Caco-2 (cell line): ENCODE results near the gene HEXIM2. TPM values are rescaled to one million over a fixed set of nuclear protein-coding genes. Genes with fewer than 3 reads are reported as not detected.
A peak's percentile ranks its signal among the peaks of the same experiment; 100 is the strongest.

Experiments
- BruUV-seq: library from RNA; stranded (reverse); fragments of 400-500 nt; replicated peaks from 2 replicates; lab custom pipeline; 2021; lab: Mats Ljungman, UMichigan
- CTCF ChIA-PET: fragments of 300-600 bp; sonication (Branson Sonifier 250); formaldehyde crosslinking; loops from one replicate; lab custom pipeline; 2022; ENCODE audit warnings: antibody characterized with exemption; lab: Charles Lee
- POLR2A ChIA-PET: fragments of 300-600 bp; sonication (Branson Sonifier 250); formaldehyde crosslinking; loops from one replicate; lab custom pipeline; 2022; ENCODE audit warnings: antibody characterized with exemption; lab: Charles Lee
- DNase-seq, 2 experiments: peaks; one replicate each; pipeline versions ENCODE4 v3.0.0 to v3.0.0-alpha.2; 2020 to 2022
- H3K27me3 ChIP-seq: replicated peaks from 2 replicates; pipeline ENCODE4 v1.6.0; 2011; ENCODE audit warnings: low read length; ENCODE audit not compliant: control insufficient read depth, insufficient read depth
- H3K36me3 ChIP-seq: 2 replicates; pipeline ENCODE4 v1.5.1; 2011; ENCODE audit warnings: low read length; ENCODE audit not compliant: control insufficient read depth, insufficient read depth
- H3K4me1 ChIP-seq: fragments of 250-450 bp; sonication (Bioruptor Pico); 2 replicates; pipeline ENCODE4 v1.5.1; 2020; ENCODE audit warnings: mild to moderate bottlenecking
- H3K4me3 ChIP-seq: 2 replicates; pipeline ENCODE4 v1.5.1; 2011; ENCODE audit warnings: low read depth, mild to moderate bottlenecking, control low read depth, low read length
- H3K9me3 ChIP-seq: fragments of 250-450 bp; sonication (Bioruptor Pico); 2 replicates; pipeline ENCODE4 v1.5.1; 2020; ENCODE audit warnings: mild to moderate bottlenecking, moderate library complexity
- H3K27ac Mint-ChIP-seq: one replicate; pipeline ENCODE4 v1.8.0; 2022; ENCODE audit warnings: mixed read lengths; ENCODE audit not compliant: unreplicated experiment
- H3K27me3 Mint-ChIP-seq: one replicate; pipeline ENCODE4 v1.8.0; 2022; ENCODE audit warnings: mixed read lengths; ENCODE audit not compliant: insufficient read depth, unreplicated experiment
- H3K36me3 Mint-ChIP-seq: one replicate; pipeline ENCODE4 v1.8.0; 2022; ENCODE audit warnings: mild to moderate bottlenecking, mixed read lengths; ENCODE audit not compliant: insufficient read depth, unreplicated experiment
- H3K4me1 Mint-ChIP-seq: one replicate; pipeline ENCODE4 v1.8.0; 2022; ENCODE audit warnings: low read depth, mixed read lengths; ENCODE audit not compliant: unreplicated experiment
- H3K4me3 Mint-ChIP-seq: one replicate; pipeline ENCODE4 v1.8.0; 2022; ENCODE audit warnings: mild to moderate bottlenecking, moderate library complexity, mixed read lengths; ENCODE audit not compliant: unreplicated experiment
- H3K9me3 Mint-ChIP-seq: one replicate; pipeline ENCODE4 v1.8.0; 2022; ENCODE audit warnings: mixed read lengths; ENCODE audit not compliant: unreplicated experiment
- intact Hi-C: fragments of 100-400 bp; cut with micrococcal nuclease; formaldehyde crosslinking; loops from one replicate; pipeline ENCODE4 v1.10.0; 2022; ENCODE audit not compliant: unreplicated experiment
- total RNA-seq: library from RNA; stranded (reverse); gene quantifications from 2 replicates; pipeline ENCODE4 v1.2.3, GENCODE V29; 2022
- TF ChIP-seq, protein P1 (sequence below), 2 experiments: fragments of 200-600 bp in 1 of 2; IDR thresholded peaks; 1 replicate in 1 of 2; 2 replicates in 1 of 2; pipeline versions ENCODE4 v1.5.1 to v1.8.0; 2011 to 2022; ENCODE audit warnings: antibody characterized with exemption in 1 of 2, control low read depth in 1 of 2, inconsistent platforms in 1 of 2, low read depth in 1 of 2, low read length in 1 of 2, mild to moderate bottlenecking in 1 of 2, moderate library complexity in 1 of 2; ENCODE audit not compliant: insufficient read depth in 1 of 2, severe bottlenecking in 1 of 2, unreplicated experiment in 1 of 2

Gene HEXIM2
- total RNA-seq, 1 experiment from 2014 or later = 12.7 TPM

DNA sequence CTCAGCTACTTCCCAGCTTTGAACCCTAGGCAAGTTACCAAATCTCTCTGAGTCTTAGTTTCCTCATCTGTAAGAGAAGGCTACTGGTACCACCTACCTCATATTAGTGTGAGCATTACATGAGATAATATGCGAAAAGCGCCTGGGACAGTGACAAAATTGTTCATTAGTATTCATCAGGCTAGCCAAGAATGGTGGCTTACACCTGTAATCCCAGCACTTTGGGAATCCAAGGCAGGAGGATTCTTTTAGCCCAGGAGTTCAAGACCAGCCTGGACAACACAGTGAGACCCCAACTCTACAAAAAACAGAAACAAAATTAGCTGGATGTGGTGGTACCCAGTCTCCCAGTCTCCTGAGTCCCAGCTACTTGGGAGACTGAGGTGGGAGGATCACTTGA is 32.7 kb upstream of the HEXIM2 start:
- TF ChIP-seq, protein P1, sequence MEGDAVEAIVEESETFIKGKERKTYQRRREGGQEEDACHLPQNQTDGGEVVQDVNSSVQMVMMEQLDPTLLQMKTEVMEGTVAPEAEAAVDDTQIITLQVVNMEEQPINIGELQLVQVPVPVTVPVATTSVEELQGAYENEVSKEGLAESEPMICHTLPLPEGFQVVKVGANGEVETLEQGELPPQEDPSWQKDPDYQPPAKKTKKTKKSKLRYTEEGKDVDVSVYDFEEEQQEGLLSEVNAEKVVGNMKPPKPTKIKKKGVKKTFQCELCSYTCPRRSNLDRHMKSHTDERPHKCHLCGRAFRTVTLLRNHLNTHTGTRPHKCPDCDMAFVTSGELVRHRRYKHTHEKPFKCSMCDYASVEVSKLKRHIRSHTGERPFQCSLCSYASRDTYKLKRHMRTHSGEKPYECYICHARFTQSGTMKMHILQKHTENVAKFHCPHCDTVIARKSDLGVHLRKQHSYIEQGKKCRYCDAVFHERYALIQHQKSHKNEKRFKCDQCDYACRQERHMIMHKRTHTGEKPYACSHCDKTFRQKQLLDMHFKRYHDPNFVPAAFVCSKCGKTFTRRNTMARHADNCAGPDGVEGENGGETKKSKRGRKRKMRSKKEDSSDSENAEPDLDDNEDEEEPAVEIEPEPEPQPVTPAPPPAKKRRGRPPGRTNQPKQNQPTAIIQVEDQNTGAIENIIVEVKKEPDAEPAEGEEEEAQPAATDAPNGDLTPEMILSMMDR (IDR thresholded peaks at IDR 0.05; ENCODE audit: insufficient read depth in 1 of 2, low read depth in 1 of 2, low read length in 1 of 2, severe bottlenecking in 1 of 2, unreplicated experiment in 1 of 2) = no peak
- H3K36me3 Mint-ChIP-seq = peaks cover 48% of the 10 kb centered on the region
- no peaks in the 10 kb centered on the region for H3K27me3 ChIP-seq
- H3K4me3 ChIP-seq = no peak overlapping the region
- H3K27ac Mint-ChIP-seq = peak overlapping the region; percentile 58
- CTCF ChIA-PET = interaction anchor here (0.5 to 1.7 kb wide), 6 partner anchors 18 to 1240 kb away, joined by 3 to 4 read pairs (median 3); partner anchors contain the start of genes HEXIM2 and NMT1
- intact Hi-C loops = no loop called here
- POLR2A ChIA-PET = interaction anchor here (1.9 kb wide), 1 partner anchor 19 kb away, joined by 6 read pairs; the partner anchor contains the start of gene HEXIM1
- peak overlapping the region; percentile 5 for H3K4me3 Mint-ChIP-seq
- H3K4me1 Mint-ChIP-seq = peaks cover 36% of the 10 kb centered on the region
- no peaks in the 10 kb centered on the region for H3K27me3 Mint-ChIP-seq
- H3K4me1 ChIP-seq = peaks cover 57% of the 10 kb centered on the region
- no TSS peak for BruUV-seq
- no peak for DNase-seq
- no peaks in the 10 kb centered on the region for H3K9me3 ChIP-seq
- H3K9me3 Mint-ChIP-seq = no peaks in the 10 kb centered on the region
- no peaks in the 10 kb centered on the region; the same call in 1 of the 2 replicates for H3K36me3 ChIP-seq

DNA sequence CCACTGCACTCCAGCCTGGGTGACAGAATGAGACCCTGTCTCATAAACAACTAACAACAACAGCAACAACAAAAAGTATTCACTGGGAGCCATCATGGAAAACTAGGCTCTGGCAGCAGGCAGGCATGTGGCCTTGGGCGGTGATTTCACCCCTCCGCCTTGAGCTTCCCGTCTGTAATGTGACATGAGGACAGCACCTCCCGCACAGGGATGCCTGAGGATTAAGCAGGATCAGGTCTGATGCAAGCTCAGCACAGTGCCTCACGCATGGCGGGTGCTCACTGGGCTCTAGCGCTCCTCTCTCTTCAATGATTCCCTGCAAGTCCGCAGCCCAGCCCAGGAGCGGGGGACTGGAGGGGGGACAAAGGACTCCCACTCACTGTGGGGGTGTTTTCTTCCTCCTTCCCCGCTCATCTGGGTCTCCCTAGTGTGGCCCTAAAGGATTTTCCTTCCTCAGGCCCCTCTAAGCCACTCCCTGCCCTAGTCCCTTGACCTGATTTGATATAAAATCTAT is 32.2 kb upstream of the HEXIM2 start:
- Mint-ChIP-seq H3K4me1 (peaks cover 36% of the 10 kb centered on the region), H3K27me3 (no peaks in the 10 kb centered on the region), H3K9me3 (no peaks in the 10 kb centered on the region), H3K4me3 (peak overlapping the region; percentile 5), H3K27ac (peak overlapping the region; percentile 58), H3K36me3 (peaks cover 48% of the 10 kb centered on the region)
- Histone ChIP-seq H3K27me3 (no peaks in the 10 kb centered on the region), H3K9me3 (no peaks in the 10 kb centered on the region), H3K4me1 (peaks cover 52% of the 10 kb centered on the region), H3K36me3 (no peaks in the 10 kb centered on the region; the same call in 1 of the 2 replicates), H3K4me3 (no peak overlapping the region)
- ChIA-PET POLR2A (interaction anchor here (0.6 to 1.9 kb wide), 3 partner anchors 19 to 68 kb away, joined by 3 to 6 read pairs (median 4); partner anchors contain the start of gene HEXIM1), CTCF (interaction anchor here (0.6 to 2.3 kb wide), 6 partner anchors 18 to 1240 kb away, joined by 3 to 8 read pairs (median 4); partner anchors contain the start of genes HEXIM1, HEXIM2 and NMT1)
- TF ChIP-seq, protein P1 (IDR thresholded peaks at IDR 0.05; ENCODE audit: insufficient read depth in 1 of 2, low read depth in 1 of 2, low read length in 1 of 2, severe bottlenecking in 1 of 2, unreplicated experiment in 1 of 2) = no peak
- peak; percentile 81 to 86 for DNase-seq
- intact Hi-C loops = no loop called here
- BruUV-seq = no TSS peak

DNA sequence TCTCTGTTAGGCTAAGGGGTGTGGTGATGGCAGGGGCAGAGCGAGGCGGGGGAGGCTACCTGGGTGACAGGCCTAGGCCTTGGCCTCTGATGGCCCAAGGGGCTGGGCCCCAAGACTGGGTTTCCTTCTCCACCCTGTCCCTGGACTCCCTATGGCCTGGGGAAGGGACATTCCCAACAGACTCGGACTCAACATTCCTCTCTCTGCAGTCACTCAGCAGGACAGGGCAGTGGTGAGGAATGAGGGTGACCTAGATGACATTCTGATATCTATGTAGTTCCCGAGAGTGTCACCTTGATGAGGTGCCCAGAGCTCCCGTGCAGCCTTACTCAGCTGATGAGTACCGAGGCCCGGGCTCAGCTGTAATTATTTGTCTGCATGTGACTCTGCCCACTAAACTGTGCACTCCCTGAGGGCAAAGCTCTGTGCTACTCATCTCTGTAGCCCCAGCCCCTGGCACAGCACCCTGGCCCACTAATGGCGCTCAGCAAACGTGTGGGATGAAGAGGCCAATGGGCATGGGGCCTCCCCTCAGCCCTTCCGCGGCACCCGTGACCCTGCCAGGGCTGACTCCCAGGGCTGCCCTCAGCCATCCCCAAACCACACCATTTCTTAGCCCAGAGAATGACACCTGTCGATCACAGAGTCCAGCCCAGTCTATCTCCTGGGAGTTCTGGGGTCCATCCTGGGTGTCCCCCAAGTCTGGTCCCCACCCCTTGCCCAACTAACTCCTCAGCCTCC is 31.6 kb upstream of the HEXIM2 start:
- H3K27me3 ChIP-seq = no peaks in the 10 kb centered on the region
- peak overlapping the region; percentile 58 for H3K27ac Mint-ChIP-seq

More for the DNA sequence above, 31.6 kb upstream of the HEXIM2 start:
- peak overlapping the region; percentile 83 for H3K4me3 Mint-ChIP-seq
- H3K4me1 Mint-ChIP-seq = peaks cover 36% of the 10 kb centered on the region
- intact Hi-C loops = loop anchor here (5.0 to 10.0 kb wide), 2 partner anchors 208 to 355 kb away; no protein-coding TSS in a partner anchor
- H3K9me3 ChIP-seq = no peaks in the 10 kb centered on the region
- no peaks in the 10 kb centered on the region for H3K27me3 Mint-ChIP-seq
- no TSS peak for BruUV-seq
- CTCF ChIA-PET = interaction anchor here (0.5 to 2.3 kb wide), 7 partner anchors 17 to 109 kb away, joined by 3 to 8 read pairs (median 4); partner anchors contain the start of genes HEXIM1, HEXIM2 and NMT1
- H3K4me1 ChIP-seq = peaks cover 49% of the 10 kb centered on the region
- POLR2A ChIA-PET = interaction anchor here (0.6 to 1.9 kb wide), 3 partner anchors 18 to 68 kb away, joined by 3 to 6 read pairs (median 4); partner anchors contain the start of gene HEXIM1
- H3K36me3 ChIP-seq = no peaks in the 10 kb centered on the region; the same call in 1 of the 2 replicates
- no peak overlapping the region for H3K4me3 ChIP-seq
- H3K36me3 Mint-ChIP-seq = peaks cover 44% of the 10 kb centered on the region
- H3K9me3 Mint-ChIP-seq = no peaks in the 10 kb centered on the region
- DNase-seq = peak; percentile 53 to 82
- TF ChIP-seq, protein P1 (IDR thresholded peaks at IDR 0.05; ENCODE audit: insufficient read depth in 1 of 2, low read depth in 1 of 2, low read length in 1 of 2, severe bottlenecking in 1 of 2, unreplicated experiment in 1 of 2) = no peak
